Neural progenitor cell (in vitro differentiated cells): ENCODE data around the gene GAB3. TPM values are rescaled to one million over a fixed set of nuclear protein-coding genes. Genes with fewer than 3 reads are reported as not detected.
"Not testable (repeated sequence)": the region's sequence is repeated elsewhere in the genome, so short reads cannot be mapped to it uniquely, and the experiment has no call there.

Experiments used
- DNase-seq: peaks from one replicate; pipeline ENCODE4 v3.0.0-alpha.2; 2016; ENCODE audit warnings: low spot score
- H2AFZ ChIP-seq: fragments of 200-600 bp; sonication (generic); replicated peaks from 2 replicates; pipeline ENCODE4 v1.6.1; 2016; ENCODE audit warnings: antibody characterized with exemption
- H3F3A ChIP-seq: fragments of 200-600 bp; sonication (generic); 2 replicates; pipeline ENCODE4 v1.6.1; 2016; ENCODE audit warnings: antibody characterized with exemption, low read depth
- H3K27ac ChIP-seq: fragments of 200-600 bp; sonication (generic); 2 replicates; pipeline ENCODE4 v1.5.1; 2016; ENCODE audit warnings: mild to moderate bottlenecking
- H3K27me3 ChIP-seq: fragments of 200-600 bp; sonication (generic); 2 replicates; pipeline ENCODE4 v1.6.1; 2016; ENCODE audit warnings: mild to moderate bottlenecking, moderate library complexity
- H3K36me3 ChIP-seq: fragments of 200-600 bp; sonication (generic); 2 replicates; pipeline ENCODE4 v1.5.1; 2016
- H3K4me1 ChIP-seq: fragments of 200-600 bp; sonication (generic); 2 replicates; pipeline ENCODE4 v1.6.1; 2016; ENCODE audit warnings: mixed run types
- H3K4me2 ChIP-seq: fragments of 200-600 bp; sonication (generic); 2 replicates; pipeline ENCODE4 v1.6.1; 2016
- H3K4me3 ChIP-seq: fragments of 200-600 bp; sonication (generic); 2 replicates; pipeline ENCODE4 v1.5.1; 2016
- H3K79me2 ChIP-seq: fragments of 200-600 bp; sonication (generic); 2 replicates; pipeline ENCODE4 v1.6.1; 2016; ENCODE audit warnings: low read depth
- H3K9ac ChIP-seq: fragments of 200-600 bp; sonication (generic); 2 replicates; pipeline ENCODE4 v1.6.1; 2016
- H3K9me3 ChIP-seq: fragments of 200-600 bp; sonication (generic); 2 replicates; pipeline ENCODE4 v1.5.1; 2016; ENCODE audit warnings: low read depth
- H4K20me1 ChIP-seq: fragments of 200-600 bp; sonication (generic); 2 replicates; pipeline ENCODE4 v1.6.1; 2016; ENCODE audit warnings: low read depth
- H3K27ac Mint-ChIP-seq: 3 replicates; pipeline ENCODE4 v1.8.0; 2021; ENCODE audit warnings: mixed read lengths
- H3K27me3 Mint-ChIP-seq: 2 replicates; pipeline ENCODE4 v1.8.0; 2022; ENCODE audit warnings: low read depth, mild to moderate bottlenecking, inconsistent platforms, moderate library complexity, mixed read lengths; ENCODE audit not compliant: insufficient read depth
- H3K36me3 Mint-ChIP-seq: 3 replicates; pipeline ENCODE4 v1.8.0; 2021; ENCODE audit warnings: mixed read lengths
- H3K4me1 Mint-ChIP-seq: 3 replicates; pipeline ENCODE4 v1.8.0; 2021; ENCODE audit warnings: mixed read lengths
- H3K4me3 Mint-ChIP-seq: 3 replicates; pipeline ENCODE4 v1.8.0; 2021; ENCODE audit warnings: mild to moderate bottlenecking, moderate library complexity, mixed read lengths
- H3K9me3 Mint-ChIP-seq: 3 replicates; pipeline ENCODE4 v1.8.0; 2020; ENCODE audit warnings: mixed read lengths
- EZH2 ChIP-seq: fragments of 200-600 bp; sonication (generic); IDR thresholded peaks from 2 replicates; pipeline ENCODE4 v1.6.1; 2017; ENCODE audit warnings: antibody characterized with exemption, mild to moderate bottlenecking, moderate library complexity
- EZH2phosphoT487 ChIP-seq: fragments of 200-600 bp; sonication (generic); IDR thresholded peaks from 2 replicates; pipeline ENCODE4 v1.6.1; 2017; ENCODE audit warnings: antibody characterized with exemption
- total RNA-seq: library from RNA; depleted of rRNA; stranded (reverse); fragments of >200 nt; gene quantifications from 2 replicates; pipeline ENCODE4 v1.2.3, GENCODE V29; 2015; ENCODE audit warnings: low replicate concordance
- TF ChIP-seq, protein P1 (sequence below): fragments of 200-600 bp; sonication (generic); IDR thresholded peaks from 2 replicates; pipeline ENCODE4 v1.5.1; 2017; ENCODE audit warnings: antibody characterized with exemption, mild to moderate bottlenecking

The GAB3 gene
- total RNA-seq, 1 donor from 2014 or later = not detected

DNA sequence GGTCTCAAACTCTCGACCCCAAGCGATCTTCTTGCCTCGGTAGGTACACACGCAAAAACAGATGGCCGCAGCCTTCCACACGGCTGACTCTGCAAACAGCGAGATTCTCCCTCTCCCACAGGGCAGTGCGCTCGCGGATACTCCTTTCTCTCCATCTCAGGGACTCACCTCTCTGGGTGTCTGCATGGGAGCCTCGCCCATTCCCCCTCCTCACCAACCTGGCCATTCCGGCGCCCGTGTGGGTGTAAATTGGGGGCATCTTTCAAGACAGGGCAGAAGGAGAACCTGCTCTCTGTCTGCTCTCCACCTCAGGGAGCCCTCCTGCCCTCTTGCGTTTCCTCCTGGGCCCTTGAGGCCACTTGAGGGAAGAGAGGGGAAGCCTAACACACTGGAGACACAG, 101.9 kb downstream of the GAB3 start:
- no peak overlapping the region for H3K27ac Mint-ChIP-seq

DNA sequence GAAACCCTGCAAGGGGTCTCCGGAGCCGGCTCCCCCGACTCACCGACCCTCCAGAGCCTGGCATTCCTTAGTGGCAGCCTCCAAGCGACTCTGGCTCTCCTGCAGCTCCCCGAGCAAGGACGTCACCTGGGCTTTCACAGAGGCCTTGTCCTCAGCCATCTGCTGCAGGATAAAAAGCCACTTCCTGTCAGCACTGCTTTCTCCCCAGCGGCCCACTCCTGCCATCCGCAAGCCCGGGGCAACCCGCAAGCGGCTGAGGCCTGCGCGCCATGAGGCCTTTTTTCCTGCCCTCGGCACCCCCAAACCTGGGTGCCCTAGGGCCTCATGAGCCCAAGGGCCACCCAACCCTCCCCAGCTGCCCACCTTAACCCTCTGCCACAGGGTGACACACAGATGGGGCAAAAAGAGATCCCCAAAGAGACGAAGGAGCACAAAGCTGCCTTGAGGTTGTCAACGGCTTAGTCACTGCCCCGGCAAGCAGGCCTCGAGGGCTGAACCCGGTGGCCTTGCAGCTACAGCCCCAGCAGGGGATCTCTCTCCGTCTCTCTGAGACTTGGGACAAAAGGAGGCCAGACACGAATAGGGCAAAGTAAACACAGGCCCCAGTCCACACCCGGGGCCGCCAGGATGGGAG, 105.0 kb downstream of the GAB3 start:
- H3K9ac ChIP-seq, H3K27ac Mint-ChIP-seq, H3K9me3 Mint-ChIP-seq, H3K27me3 Mint-ChIP-seq, H3F3A ChIP-seq, H3K36me3 ChIP-seq, H2AFZ ChIP-seq, H3K79me2 ChIP-seq, DNase-seq, H3K9me3 ChIP-seq, H3K4me3 Mint-ChIP-seq, H3K27ac ChIP-seq, H3K27me3 ChIP-seq, H3K4me1 Mint-ChIP-seq, H4K20me1 ChIP-seq, H3K36me3 Mint-ChIP-seq, H3K4me2 ChIP-seq, H3K4me1 ChIP-seq, H3K4me3 ChIP-seq: not testable (repeated sequence)

More for the DNA sequence above, 101.9 kb downstream of the GAB3 start:
- Histone ChIP-seq H3K27me3 (no peaks in the 10 kb centered on the region), H3K4me1 (no peaks in the 10 kb centered on the region), H3F3A (no peaks in the 10 kb centered on the region), H3K9ac (no peak overlapping the region), H4K20me1 (no peaks in the 10 kb centered on the region), H3K4me2 (no peak overlapping the region), H2AFZ (no peak overlapping the region), H3K79me2 (no peaks in the 10 kb centered on the region), H3K4me3 (no peak overlapping the region), H3K36me3 (no peaks in the 10 kb centered on the region), H3K27ac (no peak overlapping the region), H3K9me3 (no peaks in the 10 kb centered on the region)
- Mint-ChIP-seq H3K4me3 (no peak overlapping the region), H3K4me1 (peaks cover 3% of the 10 kb centered on the region), H3K36me3 (no peaks in the 10 kb centered on the region), H3K27me3 (peaks cover 2% of the 10 kb centered on the region), H3K9me3 (peaks cover 2% of the 10 kb centered on the region)
- TF ChIP-seq EZH2phosphoT487 (no peak), EZH2 (no peak)
- TF ChIP-seq, protein P1, sequence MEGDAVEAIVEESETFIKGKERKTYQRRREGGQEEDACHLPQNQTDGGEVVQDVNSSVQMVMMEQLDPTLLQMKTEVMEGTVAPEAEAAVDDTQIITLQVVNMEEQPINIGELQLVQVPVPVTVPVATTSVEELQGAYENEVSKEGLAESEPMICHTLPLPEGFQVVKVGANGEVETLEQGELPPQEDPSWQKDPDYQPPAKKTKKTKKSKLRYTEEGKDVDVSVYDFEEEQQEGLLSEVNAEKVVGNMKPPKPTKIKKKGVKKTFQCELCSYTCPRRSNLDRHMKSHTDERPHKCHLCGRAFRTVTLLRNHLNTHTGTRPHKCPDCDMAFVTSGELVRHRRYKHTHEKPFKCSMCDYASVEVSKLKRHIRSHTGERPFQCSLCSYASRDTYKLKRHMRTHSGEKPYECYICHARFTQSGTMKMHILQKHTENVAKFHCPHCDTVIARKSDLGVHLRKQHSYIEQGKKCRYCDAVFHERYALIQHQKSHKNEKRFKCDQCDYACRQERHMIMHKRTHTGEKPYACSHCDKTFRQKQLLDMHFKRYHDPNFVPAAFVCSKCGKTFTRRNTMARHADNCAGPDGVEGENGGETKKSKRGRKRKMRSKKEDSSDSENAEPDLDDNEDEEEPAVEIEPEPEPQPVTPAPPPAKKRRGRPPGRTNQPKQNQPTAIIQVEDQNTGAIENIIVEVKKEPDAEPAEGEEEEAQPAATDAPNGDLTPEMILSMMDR = no peak
- DNase-seq = no peak

GRCh38 chrX:154643708-154644107, 107.2 kb downstream of the GAB3 start:
- not testable (repeated sequence) for H3K36me3 Mint-ChIP-seq, DNase-seq, H3K27me3 Mint-ChIP-seq, H3K4me3 ChIP-seq, H2AFZ ChIP-seq, H3K9me3 ChIP-seq, H3K27me3 ChIP-seq, H3K36me3 ChIP-seq, H3K4me2 ChIP-seq, H3K4me3 Mint-ChIP-seq, H3F3A ChIP-seq, H4K20me1 ChIP-seq, H3K79me2 ChIP-seq, H3K27ac Mint-ChIP-seq, H3K4me1 ChIP-seq, H3K9me3 Mint-ChIP-seq, H3K27ac ChIP-seq, H3K9ac ChIP-seq, H3K4me1 Mint-ChIP-seq

DNA sequence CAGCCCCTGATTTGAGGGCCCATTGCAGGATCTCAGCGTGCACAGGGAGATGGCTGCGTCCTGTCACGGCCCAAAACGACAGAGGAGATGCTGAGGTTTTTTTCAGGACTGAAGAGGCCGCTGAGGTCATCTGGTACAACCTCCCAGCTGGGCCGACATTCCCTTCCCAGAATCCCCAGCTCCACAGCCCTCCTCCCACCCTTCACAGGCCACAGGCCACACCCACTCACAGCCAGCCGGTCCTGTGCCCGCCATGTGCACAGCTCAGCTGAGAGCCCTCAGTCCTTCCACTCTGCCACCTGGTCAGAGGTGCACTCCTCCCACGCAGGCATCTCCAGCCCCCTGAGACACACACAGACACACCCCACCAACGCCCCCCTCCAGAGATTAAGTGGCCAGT, 109.1 kb downstream of the GAB3 start:
- not testable (repeated sequence) for H3K4me3 Mint-ChIP-seq, H3K4me3 ChIP-seq, H3F3A ChIP-seq, H3K27ac Mint-ChIP-seq, H3K9me3 Mint-ChIP-seq, H3K4me1 ChIP-seq, H3K27ac ChIP-seq, DNase-seq, H3K4me1 Mint-ChIP-seq, H3K9ac ChIP-seq, H3K36me3 Mint-ChIP-seq, H2AFZ ChIP-seq, H3K79me2 ChIP-seq, H3K4me2 ChIP-seq, H4K20me1 ChIP-seq, H3K27me3 ChIP-seq, H3K9me3 ChIP-seq, H3K36me3 ChIP-seq, H3K27me3 Mint-ChIP-seq

DNA sequence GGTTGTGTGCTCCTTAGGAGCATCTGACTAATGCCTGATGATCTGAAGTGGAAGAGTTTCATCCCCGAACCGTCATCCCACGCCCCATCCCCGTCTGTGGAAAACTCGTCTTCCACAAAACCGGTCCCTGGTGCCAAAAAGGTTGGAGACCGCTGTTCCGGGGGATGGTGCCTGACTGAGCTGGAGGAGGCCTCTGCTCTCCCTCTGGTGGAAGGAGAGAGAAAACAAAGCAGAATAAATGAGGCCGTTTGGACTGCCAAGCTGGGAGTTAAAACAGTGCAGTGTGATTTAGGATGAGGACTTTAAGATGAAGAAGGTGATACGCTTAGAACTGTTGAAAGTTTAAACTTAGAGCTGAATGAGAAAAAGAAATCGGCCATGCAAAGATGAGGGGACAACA, 117.2 kb downstream of the GAB3 start:
- not testable (repeated sequence) for H3K27me3 ChIP-seq, H3K9me3 Mint-ChIP-seq, H3K36me3 ChIP-seq, H4K20me1 ChIP-seq, H3K9me3 ChIP-seq, H3F3A ChIP-seq, H3K79me2 ChIP-seq, H3K4me2 ChIP-seq, H3K36me3 Mint-ChIP-seq, H3K4me3 ChIP-seq, H3K27me3 Mint-ChIP-seq, H3K27ac Mint-ChIP-seq, H3K27ac ChIP-seq, DNase-seq, H3K4me3 Mint-ChIP-seq, H3K4me1 Mint-ChIP-seq, H3K4me1 ChIP-seq, H3K9ac ChIP-seq, H2AFZ ChIP-seq

DNA sequence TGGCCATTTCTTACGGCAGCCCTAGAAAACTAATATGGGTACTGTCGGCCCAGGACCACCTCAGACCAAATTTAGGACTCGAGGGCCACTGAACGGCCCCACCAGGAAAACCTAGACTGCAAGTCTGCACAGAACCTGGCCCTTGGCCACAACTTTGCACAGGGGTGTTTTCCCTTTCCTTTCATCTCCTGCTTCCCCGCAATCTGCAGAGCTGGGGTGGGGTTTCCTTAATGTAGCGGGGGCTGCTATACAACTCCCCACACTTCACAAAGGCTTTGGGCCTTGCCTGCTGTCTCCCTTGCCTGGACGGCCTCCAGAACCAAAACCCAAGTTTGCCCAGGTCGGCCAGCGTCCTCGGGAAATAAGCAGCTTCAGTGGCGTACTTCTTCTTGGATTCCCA, 119.9 kb downstream of the GAB3 start:
- not testable (repeated sequence) for H3F3A ChIP-seq, H3K27me3 ChIP-seq, H3K4me3 ChIP-seq, DNase-seq, H3K9me3 Mint-ChIP-seq, H3K9me3 ChIP-seq, H3K4me2 ChIP-seq, H4K20me1 ChIP-seq, H3K4me3 Mint-ChIP-seq, H3K27ac Mint-ChIP-seq, H3K4me1 Mint-ChIP-seq, H2AFZ ChIP-seq, H3K27ac ChIP-seq, H3K36me3 ChIP-seq, H3K27me3 Mint-ChIP-seq, H3K36me3 Mint-ChIP-seq, H3K4me1 ChIP-seq, H3K9ac ChIP-seq, H3K79me2 ChIP-seq

DNA sequence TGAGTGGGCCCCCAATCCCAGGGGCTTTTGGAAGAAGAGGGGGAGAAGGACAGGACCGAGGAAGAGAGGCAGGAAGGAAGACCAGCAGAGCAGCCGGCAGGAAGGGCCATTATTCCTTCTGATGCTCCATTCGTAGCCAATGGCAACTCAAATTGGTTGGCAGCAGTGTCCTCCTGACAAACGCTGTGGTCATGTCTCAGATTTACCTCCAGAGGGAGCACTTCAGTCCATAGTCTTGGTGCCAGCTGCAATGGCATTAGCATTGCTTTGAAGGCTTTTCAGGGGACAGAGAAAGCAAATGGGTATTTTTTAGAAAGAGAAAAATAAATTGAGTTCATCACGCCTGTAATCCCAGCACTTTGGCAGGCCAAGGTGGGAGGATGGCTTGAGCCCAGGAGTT, 121.9 kb downstream of the GAB3 start:
- not testable (repeated sequence) for H3K9ac ChIP-seq, H3K36me3 Mint-ChIP-seq

More for the DNA sequence above, 121.9 kb downstream of the GAB3 start:
- H3F3A ChIP-seq, H3K4me1 Mint-ChIP-seq, H3K27ac ChIP-seq, H3K36me3 ChIP-seq, H3K4me2 ChIP-seq, DNase-seq, H3K4me1 ChIP-seq, H4K20me1 ChIP-seq, H3K27ac Mint-ChIP-seq, H3K9me3 Mint-ChIP-seq, H3K9me3 ChIP-seq, H3K79me2 ChIP-seq, H3K4me3 ChIP-seq, H3K27me3 ChIP-seq, H3K27me3 Mint-ChIP-seq, H3K4me3 Mint-ChIP-seq, H2AFZ ChIP-seq: not testable (repeated sequence)
